DLD1 (cell line): ENCODE data around the gene PLXNA1.

Source experiments
- in situ Hi-C: cut with HindIII; loops from 2 replicates; pipeline ENCODE4 v1.10.0; 2017; ENCODE audit warnings: low sequenced_read_pairs

The PLXNA1 gene

DNA sequence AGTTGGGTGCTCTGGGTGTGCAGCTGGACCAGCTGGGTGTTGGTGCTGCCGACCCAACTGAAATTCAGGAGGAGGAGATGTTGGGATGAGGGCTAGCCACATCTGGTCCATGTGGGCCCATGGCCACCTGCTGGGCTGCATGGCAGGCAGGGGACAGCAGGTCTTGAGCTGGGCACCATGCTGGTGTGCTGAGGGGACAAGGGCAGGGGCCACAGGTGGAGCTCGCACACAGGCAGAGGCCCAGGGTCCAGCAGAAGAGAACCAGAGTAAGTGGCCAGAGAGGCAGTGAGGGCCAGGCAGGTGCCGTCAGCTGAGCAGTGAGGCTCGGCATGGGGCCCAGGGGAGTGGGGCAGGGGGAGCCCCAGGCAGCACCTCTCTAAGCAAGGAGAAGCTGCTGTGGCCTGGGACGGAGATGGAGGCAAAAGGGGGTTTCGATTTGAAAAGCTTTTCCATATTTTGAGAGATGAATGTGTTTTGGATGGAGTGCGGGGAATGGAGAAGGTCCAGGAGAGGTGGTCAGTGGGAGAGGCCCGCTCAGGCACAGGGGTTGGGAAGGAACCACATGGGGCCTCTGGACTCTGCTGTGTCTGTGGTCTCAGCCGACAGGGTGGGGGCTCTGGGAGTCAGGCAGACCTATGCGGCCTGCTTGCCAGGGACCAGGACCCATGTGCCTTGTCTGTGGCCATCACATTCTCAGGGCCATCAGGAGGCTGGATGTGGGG lies 30.5 kb upstream of the PLXNA1 start:
- in situ Hi-C loops = no loop called here

DNA sequence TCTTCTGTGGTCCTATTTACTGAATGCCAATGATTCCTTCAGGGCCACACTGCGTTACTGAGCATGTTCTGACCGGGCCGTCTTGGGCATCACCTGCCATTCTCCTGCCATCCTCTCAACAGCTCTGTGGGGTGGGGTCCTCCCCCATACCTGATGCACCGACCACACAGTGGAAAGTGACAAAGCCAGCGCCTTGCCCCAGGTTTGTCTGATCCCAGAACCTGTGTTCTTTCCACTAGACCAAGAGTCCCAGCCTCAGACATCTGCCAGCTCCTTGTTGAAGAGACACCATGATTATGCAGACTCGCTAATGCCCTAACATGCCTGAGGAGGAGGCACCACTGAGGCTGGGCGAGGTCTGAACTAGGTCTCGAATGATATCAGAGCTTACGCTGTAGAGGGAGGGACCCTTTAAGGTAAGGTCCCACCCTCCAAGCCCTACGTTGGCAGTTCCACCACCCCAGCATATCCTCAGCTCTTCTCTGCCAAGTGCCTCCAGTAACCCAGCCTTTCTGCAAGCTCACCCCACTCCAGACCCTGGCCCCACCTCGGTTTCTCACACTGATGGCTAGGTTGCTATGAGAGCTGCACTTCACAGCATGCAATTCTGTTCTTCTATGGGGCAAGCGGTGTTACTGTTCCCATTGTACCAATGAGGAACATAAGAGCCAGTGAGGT lies 29.8 kb upstream of the PLXNA1 start:
- in situ Hi-C loops = no loop called here

DNA sequence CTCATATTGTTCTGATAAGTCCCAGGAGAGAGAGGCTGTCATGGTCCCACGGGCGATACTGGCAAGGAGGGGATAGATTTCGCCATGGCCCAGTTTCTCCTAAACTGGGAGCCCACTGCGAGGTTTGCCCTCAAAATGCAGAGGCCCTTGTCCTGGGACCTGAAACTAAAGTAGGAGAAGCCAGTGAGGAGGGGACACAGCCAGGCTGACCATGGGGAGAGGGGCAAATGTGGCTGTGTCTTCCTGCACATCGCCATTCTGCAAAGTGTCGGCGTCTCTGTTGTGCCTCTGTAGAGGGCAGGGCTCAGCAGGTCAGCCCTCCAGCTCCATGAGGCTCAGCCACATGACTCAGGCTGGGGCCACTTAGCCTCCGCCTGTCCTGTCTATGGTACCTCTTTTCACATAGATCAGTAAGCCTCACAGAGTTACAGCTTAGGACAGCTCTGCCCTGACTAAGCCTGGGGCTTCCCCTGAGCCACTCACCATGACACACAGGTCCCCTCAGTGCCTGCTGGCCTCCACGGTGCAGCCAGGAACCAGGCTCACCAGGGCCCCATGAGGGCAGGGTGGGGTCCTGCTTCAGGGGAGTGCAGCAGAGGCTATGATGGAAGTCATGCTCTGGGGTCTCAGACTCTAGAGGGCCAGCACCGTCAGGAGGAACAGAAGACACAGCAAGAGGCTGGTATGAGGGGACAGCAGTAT lies 28.6 kb upstream of the PLXNA1 start:
- in situ Hi-C loops = no loop called here

DNA sequence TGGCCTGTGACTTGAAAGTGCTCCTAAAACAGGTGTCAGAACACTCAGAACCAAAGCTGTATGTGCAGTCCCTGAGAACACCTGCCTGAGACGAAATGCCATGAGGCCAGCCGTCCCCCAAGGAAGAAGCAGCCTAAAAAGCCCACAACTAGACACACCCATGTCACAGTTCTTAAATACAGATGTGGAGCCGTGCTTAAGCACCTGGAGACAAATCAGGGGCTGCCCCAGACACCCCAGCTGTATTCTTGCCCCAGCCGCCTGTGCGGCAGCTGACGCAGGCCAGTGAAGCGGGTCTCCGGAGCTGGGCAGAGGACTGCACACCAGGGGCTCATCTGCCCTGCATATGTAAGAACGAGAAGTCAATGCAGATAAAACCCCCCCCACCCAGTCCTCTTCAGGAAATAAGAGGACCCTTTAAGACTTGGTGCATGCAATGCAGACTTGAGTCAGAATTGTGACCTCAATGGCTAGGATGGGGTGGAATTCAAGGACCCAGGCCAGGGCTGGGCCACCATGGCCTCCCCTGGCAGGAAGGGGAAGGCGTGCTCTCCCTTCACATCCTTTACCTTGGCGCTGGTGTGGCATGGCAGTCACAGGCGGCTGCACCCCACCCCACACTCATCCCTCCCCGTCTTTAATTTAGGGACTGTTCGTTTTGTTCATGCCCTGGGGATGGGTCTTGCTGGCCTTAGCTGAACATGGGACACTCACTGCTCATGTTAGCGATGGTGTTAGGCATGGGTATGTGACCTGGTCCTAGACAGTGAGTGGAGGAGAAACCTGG lies 27.7 kb upstream of the PLXNA1 start:
- in situ Hi-C loops = no loop called here

DNA sequence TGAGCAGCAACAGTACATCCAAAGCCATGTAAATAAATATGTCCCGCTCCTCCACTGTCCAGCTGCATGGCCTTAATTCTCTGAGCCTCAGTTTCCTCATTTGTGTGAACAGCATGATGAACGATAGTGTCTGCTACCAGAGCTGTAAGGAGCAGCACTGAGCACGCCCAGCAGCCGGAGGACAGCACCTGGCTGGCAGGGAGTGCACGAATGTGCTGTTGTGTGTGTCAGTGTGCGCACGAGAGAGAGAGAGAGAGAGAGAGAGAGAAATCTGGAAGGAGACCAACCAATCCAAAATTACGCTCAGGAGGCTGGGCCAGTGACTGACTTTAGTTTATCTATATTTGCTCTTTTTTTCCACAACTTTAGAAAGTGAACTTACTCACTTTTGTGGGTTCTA lies 26.6 kb upstream of the PLXNA1 start:
- in situ Hi-C loops = no loop called here

DNA sequence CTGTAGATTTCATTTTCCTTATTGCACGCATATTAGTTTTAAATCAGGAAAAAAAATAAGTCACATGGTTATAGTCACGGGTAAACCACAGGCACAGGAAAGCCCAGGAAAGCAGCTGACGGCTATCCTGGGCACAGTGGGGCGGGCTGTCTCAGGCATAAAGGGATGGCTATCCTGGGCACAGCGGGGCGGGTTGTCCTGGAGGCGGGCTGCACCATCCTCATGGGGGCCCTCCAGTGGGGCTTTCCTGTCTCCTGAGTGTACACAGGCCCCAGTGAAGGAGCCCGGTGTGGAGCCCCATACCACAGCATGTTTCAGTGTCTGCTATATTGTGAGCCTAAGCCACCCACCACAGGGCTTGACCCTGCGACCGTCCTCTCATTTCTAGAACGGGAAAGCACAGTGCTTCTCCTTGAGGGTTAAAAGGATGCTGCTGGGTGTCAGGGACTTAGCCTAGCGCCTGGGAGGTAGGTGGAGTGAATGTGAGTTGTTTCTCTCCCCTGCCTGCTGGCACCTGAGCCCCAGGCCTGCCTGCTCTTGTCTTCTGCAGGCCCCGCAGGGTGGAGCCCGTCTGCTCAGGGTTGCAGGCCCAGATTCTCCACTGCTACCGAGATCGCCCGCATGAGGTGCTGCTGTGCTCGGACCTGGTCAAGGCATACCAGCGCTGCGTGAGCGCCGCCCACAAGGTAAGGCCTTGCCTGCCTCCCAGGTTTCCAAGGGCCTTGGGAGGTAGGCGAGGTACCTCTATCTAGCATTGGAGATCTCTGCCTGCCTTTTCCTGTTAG lies 25.9 kb upstream of the PLXNA1 start:
- in situ Hi-C loops = no loop called here

DNA sequence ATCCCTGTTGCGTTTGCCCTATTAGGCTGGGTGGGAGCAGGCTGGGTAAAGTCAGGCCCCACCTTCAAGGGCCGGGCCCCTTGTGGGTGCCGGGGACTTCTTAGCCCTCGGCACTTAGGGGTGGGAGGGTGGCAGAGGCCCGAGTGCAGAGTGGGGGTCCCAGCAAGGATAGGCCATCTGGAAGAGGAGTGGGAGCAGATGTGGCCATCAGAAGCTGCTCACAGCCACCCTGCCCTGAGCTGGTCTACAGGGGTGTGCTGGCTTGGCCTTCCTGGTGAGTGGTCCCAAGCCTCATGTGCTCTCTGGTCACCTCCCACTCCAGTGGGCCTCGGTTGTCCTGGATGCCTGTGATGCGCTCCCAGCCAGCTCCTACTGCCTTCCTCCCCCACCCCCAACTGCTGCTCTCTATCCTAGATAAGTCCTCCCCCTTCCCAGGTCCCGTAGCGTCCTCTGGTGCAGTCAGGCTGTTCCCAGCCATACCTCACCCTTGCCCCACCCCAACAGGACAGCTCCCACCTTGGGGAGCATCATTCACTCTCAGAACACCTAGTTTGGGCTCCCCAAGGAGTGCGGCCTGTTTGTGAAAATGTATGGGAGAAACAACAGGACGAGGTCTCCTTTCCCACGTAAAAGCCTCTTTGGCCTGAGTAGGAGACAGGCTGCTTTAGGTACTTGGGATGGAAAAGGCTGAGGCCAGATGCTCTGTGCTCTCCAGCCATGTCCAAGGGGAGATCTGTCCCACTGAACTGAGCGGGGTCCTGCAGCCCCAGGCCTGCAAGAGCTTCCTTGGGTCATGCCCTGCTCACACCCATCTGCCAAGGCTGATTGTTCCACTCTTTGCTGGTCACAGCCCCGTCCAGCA lies 24.9 kb upstream of the PLXNA1 start:
- in situ Hi-C loops = no loop called here

DNA sequence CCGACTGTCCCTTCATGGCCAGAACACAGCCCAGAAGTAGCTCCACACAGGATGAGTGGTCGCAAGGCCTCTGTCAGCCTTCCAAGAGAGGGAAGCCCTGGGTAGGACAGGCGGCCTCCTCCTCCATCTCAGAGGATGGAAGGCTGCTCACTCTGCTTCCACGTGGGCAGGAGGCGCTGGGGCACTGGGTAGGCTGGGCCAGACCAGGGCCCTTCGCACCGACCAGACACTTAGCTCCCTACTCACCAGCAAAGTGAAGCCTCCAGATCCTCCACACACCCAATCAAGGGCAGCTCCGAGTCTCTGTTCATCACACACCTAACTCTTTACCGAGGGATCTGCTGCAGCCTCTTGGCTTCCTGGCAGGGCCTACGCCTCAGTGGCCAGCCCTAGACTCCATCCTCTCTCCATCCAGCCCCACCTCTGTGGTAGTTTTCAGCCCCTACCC lies 24.3 kb upstream of the PLXNA1 start:
- in situ Hi-C loops = no loop called here

DNA sequence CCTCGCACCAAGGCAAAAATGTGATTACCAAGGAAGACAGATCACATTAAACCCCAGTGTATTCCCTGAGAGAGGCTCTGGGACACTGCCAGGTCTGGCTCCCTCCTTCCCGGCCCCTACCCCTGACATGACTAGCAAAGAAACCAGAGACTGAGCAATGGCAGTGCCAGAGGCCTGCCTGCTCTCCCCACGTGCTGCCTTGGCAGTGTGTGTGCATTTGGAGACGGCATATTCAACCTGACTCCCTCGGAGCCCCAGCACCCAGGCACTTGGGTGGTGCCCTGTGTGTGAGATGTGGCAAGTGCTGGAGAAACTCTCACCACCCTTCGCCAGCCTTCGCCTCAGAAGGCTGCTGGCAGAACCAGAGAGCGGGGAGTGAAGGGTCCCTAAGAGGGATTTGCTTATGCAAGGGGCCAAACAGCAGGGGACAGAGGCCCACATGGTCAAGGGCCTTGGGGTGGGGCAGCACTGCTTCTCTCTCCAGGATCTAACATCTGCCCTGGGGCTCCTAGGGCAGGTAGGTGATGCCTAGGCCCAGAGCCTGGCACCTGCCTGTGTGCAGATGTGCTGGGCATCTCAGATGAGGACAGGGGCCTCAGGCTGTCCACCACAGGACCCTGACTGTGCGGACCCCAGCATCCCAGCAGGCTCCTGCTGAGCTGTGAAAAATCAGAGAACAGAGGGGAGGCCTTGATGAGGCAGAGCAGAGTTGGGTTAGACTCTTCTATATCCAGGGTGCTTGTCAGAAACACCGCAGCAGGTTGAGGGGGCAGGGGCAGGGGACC lies 23.6 kb upstream of the PLXNA1 start:
- in situ Hi-C loops = no loop called here

DNA sequence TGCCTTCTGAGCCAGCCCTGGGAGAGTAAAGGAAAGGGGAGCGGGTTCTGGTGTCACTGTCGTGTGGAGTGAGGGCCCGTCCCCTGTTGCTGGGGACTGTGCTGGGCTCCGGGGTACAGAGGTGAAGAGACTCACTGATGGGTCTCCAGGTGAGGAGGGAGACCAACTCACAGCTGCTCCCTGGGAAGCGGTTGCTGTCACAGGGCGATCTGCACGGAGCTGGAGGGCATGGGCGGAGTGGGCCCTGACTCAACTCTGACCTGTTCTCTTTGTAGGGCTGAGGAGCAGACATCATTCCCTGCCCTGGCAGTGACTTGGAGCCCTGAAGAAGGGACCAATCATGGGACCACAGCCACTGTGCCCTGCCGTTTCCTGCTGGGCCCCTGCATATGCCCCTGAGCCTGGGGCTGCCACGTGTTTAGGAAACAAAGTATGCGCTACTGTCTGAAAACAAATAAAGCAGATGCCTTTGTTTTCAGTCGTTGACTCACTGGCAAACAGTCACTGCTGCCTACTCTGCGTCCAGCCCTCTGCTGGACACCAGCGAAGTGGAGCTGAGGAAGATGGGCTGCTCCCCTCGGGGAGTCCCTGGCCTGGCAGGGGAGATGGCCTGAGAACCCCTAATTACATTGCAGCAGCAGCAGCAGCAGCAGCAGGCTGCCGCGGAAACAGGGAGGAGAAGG lies 22.9 kb upstream of the PLXNA1 start:
- in situ Hi-C loops = no loop called here

DNA sequence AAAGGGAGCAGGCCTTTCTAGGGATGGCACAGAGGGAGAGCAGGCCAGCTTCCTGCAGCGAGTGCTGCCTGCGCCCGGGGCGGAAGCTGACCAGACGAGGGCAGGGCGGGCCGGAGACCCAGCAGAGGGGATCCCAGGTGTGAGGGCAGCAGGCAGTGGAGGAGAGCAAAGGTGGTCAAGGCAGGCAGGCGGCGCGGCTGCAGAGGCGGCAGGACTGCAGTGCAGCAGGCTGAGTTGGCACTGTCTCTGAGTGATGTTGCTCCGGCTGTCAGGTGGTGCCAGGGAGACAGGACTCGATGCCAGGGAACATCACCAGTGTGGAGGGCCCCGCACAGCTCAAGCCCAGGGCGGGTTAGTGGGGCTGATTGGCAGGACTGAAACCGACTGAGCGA lies 22.3 kb upstream of the PLXNA1 start:
- in situ Hi-C loops = no loop called here

DNA sequence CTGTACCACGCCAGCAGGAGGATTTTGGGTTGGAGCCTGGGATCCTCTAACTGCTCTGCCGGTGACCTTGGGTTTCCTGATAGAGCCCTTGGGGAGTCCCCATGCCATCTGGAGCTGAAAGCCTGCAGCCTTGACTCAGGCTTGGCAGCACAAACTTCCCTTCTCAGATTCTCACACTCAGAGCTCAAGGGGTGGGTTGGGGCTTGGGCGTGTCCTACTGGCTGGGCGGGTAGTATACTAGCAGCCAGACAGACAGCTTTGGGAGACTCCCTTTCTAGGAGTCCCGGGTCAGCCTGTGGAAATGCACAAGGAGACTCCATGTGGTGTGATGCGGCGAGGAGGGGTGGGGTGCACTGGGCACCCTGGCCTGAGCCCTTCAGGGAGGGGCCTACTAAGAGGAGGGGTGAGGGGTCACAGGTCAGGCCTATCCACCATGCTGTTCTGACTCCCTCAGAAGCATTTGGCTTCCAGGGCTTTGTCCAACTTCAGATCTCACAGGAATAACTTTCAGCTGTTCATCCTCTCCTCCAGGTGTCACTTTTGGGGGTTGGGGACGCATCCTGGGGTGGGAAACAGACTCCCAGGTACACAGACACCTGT lies 21.6 kb upstream of the PLXNA1 start:
- in situ Hi-C loops = no loop called here

DNA sequence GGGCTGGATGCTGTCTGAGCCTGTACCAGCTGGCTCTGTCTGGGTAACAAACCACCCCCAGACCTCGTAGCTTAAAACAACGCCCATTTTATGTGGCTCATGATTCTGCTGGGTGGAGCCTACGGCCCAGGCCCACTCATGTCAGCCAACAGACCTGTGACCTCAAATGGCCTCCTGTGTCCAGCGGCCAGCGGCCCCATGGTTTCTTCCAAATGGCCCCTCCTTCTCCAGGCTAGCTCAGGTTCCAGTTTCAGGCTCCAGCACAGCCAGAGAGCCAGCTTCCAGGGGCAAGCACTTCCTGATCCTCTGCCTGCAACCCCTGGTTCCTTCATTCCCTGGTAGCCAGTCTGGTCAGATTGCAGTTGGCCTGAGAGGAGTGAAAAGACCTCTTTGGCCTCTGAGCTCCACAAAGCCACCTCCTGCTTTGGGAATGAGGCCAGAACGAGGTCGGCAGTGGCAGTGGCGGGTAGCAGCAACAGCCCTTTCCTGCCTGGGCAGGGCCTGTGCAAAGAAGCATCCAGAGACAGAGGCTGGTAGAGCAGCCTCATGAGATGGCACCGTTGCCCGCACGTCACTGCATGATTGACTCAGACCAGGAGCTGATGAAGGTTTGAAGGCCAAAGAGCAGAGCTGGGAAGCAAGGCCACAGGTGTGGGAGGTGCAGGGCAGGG lies 21.0 kb upstream of the PLXNA1 start:
- in situ Hi-C loops = no loop called here

DNA sequence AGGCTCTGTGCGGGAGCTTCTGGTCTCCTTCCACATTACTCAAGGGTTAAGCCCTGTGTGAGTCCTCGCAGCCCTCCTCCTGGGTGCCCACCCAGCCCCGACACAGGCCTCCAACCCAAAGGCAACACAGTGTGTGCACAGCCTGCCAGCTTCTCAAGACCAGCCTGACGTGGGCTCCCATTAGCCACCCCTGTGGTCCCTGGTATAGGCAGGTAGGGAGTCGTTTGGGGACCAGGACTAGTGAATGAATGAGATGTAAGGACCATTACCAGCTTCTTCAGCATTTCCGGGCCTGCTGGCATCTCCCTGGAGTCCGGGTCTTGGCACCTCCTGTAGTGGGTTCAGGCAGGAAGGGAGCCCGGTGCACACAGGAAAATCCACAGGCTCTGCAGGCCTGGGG lies 20.2 kb upstream of the PLXNA1 start:
- in situ Hi-C loops = no loop called here

DNA sequence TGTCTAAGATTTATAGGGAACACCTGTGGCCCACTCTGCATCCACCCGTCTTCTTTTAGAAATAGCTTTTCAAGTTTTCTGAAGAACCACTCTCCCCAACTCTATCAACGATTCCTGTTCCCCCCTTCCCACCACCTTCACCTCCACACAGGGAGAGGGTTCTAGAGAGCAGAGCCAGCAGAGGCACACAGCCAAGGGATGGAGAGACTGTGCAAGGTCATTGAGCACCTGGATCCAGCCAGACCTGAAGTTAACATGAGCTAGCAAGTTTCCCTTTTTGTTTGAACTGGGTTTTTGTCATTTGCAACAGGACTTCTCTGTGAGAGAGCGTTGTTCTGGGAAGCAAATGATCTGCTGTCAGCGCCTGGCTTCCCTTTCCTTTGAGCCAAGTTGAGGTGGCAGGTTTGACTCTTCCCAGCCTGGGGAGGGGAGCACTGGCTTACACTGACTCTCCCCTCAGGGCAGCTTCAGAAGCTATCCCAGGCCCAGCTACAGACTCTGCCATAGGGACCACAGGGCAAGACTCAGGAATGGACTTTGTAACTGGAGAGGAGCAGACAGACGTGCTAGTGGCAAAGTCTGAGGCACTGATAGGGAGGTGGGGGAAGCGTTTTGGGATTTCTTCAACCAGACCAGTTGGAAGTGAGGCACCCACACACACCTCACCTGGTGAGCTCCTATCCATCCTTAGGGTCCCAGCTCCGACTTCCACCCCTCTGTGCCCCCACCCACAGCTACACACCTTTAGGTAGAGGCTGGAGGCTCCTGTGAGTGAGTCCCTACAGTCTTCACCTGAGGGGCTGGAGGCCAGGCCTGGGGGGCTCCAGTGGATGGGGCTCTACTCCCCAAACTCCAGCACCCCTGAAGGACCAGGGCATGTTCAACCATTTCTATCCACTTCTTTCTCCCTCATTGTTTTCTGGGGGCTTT lies 19.4 kb upstream of the PLXNA1 start:
- in situ Hi-C loops = no loop called here

DNA sequence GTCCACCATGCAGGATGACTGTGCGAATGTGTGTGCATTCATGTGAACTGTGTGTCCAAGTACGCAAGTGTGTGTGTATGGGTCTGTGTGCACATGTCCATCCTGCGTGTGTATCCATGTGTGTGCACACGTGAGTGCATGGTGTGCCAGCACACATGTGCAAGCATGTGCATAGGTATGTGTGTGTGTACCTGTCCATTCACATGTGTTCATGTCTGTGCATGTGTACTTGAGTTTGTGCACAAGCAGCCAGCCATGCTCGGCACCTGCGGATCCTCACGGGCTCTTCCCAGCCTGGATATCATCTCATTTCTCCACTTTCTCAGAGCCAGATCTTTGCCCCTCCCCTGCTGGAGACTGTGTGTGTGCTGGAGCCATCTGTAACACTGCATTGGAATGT lies 18.7 kb upstream of the PLXNA1 start:
- in situ Hi-C loops = no loop called here
